HG03064 (cell line): Measurements from ENCODE around the gene RNF121.

ENCODE experiments used
- ATAC-seq: cut with Tn5 transposase; IDR thresholded peaks from one replicate; pipeline ENCODE4 v1.9.1; 2021; ENCODE audit warnings: low read depth; ENCODE audit not compliant: unreplicated experiment

The RNF121 gene

DNA sequence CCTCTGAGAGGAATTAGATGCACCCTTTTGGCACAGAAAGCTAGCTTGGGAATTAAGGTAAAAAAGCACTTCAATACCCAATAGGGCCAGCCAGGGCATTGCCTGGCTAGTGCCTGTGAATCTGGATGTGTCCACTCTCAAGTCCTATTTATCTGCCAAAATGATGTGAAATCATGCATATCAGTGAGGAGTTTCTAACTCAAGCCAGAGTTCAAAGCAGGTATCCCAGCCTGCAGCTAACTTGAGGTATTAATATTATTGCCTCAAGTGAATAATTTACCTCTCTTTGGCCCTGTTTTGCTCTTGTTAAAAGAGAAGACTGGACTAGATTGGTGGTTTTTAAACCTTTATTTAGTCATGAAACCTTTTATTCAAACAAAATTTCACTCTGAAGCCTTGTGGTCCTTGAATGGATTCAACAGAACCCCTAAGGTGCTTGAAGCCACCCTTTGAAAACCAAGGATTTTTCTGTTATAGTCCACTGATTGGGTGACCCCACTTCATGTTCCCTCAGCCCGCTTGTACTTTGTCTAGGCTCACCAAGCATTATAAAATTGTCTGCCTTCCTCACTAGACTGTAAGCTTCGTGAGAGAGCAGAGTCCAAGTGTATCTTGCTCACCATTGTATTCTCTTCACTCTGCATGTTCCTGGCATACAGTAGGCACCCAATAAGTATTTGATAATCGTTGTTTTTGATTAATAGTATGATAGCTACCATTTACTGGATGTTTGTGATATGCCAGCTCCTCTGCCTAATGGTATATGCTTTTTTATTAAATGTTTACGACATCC, 4.5 kb downstream of the RNF121 start:
- ATAC-seq: no peak

DNA sequence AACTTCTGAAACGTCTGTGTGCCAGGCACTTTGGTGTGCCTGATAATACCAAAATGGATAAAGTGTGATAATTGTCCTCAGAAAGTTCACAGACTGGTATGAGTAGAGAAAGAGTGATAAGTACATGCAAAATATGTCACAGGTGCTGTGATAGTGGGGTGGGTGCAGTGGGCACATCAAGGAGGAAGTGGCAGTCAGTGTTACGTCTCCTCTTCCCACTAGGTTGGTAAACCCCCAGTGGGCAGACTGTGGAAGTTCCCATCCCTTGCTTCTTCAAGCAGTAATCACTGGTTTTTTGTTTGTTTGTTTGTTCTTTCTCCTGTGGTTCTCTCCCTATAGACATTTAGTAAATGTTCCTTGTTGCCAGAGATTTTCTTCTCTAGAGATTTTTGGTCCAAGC, 5.4 kb downstream of the RNF121 start:
- no peak for ATAC-seq

DNA sequence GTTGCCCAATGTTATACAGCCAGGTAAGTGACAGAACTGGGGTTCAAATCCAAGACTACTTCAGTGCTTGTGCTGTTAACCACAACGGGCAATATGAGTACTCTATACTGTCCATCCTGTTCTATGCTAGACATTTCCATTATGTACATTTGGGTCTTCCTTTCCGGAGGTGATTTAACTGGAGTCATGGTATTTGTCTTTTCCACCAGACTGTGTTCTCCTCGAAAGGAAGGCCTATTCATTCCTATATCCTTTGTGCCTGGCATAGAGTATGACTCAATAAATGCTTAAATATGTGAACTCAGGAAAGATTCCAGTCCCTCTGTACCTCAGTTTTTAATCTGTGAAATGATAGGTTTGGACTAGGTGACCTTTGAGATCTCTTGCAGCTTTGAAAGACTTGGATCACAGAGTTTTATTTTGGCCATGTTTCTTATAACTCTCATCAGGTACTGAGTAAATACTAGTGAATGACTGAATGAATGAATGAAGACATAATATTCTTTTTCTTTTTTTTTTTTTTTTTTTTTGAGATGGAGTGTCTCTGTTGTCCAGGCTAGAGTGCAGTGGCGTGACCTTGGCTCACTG, 6.6 kb downstream of the RNF121 start:
- no peak for ATAC-seq

DNA sequence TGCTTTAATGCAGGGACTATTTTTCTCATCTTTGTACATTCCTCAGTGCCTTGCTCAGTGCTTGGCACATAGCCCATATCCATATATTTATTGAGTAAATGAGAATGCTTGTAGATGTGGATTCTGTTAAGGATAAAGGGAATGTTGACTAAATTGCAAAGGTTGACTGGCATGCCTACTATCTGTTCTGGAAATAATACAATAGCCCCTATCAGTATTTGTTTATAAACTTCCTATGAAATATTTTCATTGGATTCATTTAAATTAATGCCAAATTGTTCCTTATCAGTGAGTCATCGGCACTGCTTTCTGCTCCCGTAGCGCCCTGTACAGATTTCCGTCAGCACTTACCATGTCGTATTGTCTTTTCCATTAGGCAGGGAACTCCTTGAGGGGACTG, 8.0 kb downstream of the RNF121 start:
- ATAC-seq: no peak

DNA sequence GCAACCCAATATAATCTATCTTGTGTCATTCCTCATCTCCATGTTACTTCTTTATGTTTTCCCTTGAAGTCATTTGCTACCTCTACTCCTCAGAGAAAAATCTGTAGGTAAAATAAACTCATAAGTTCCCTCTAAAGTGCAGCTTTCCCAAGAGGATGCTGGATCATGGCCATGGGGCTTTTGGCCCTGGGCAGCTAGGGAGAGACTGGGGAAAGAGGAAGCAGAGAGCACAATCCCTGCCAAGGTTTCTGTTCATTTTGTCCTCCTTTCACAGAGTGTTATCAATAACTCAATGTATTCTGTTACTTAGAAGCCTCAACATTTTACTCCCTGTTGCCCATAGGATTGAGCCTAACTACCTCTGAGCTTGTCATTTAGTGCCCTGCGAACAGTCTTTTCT, 9.0 kb downstream of the RNF121 start:
- no peak for ATAC-seq

DNA sequence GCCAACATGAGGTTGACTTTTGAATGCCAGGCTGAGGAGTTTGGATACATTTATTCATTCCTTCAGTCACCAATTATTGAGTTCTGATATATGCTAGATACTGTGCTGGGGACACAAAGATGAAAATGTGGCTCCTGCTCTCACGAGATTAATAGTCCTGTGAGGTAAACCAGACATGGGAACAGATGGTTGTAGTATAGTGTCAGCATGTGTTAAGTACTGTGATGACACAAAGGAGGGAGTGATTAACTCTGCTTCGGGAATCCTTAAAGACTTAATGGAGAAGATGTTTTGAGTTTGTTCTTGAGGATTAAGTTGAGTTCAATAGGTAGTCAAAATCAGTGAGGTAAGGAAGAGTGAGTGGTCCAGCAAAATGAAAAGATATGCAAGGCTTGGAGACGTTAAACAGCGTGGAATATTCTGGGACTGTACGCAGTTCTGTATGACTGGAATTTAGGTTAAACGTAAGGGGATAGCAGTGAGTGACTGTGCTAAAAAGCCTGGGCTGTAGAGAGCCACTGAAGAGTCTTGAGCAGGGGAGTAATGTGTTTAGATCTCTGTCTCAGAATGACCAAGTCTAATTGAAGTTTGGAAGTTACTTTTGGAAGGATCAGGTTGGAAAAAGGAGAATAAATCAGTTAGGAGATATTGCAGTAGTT, 11.8 kb downstream of the RNF121 start:
- no peak for ATAC-seq

DNA sequence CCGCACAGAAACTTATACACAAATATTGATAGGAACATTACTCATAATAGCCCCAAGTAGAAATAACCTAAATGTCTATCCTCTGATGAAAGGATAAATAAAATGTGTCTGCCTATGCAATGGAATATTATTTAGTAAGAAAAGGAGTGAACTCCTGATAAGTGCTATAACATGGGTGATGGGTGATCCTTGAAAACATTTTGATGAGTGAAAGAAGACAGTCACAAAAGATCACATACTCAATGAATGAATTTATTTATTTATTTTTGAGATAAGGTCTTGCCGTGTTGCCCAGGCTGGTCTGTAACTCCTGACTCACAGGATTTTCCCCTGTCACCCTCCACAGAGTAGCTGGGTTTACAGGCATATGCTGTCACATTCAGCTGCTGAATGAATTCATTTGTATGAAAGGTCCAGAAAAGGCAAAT, 17.3 kb downstream of the RNF121 start:
- no peak for ATAC-seq

DNA sequence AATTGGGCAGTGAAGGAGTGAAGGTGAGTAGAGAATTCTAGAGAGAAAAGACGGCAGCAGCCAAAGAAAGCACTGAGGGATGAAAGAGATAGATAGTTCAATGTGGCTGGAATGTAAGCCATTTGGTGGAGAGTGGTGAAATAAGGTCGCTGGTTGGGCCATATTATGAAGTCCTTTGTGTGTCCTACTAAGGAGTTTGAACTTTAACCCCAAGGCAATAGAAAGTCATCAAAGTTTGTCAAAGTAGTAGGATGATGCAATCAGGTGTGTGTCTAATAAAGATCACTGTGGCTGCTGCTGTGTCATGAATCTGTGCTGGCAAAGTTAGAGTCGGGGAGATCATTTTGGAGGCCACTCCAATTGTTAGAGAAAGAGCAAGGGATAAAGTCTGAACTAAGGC, 18.7 kb downstream of the RNF121 start:
- ATAC-seq: no peak

DNA sequence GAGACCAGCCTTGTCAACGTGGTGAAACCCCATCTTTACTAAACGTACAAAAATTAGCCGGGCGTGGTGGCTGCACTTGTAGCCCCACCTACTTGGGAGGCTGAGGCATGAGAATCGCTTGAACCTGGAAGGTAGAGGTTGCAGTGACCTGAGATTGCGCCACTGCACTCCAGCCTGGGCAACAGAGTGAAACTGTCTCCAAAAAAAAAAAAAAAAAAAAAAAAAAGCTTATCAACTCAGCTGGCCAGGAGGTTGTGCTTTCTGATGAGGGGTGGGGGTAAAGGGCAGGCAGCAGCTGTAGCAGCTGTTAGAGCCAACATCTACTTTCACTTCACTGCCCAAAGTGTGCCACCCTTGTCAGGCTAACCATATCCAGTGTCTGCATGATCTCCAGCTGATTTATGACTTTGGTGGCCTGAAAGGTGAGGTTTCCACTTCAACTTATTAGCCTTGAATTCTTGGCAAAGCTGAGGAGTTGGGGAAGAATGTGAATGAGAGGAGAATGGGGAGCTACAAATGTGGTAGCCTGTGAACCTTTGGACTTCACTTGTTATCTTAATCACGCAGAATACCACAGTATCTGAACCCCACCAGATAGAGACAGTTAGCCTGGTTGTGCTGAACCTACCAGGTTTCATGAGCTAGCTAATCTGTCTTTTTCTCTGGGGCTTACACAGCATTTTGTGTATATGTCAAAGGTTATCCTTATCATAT, 19.6 kb downstream of the RNF121 start:
- ATAC-seq: no peak

DNA sequence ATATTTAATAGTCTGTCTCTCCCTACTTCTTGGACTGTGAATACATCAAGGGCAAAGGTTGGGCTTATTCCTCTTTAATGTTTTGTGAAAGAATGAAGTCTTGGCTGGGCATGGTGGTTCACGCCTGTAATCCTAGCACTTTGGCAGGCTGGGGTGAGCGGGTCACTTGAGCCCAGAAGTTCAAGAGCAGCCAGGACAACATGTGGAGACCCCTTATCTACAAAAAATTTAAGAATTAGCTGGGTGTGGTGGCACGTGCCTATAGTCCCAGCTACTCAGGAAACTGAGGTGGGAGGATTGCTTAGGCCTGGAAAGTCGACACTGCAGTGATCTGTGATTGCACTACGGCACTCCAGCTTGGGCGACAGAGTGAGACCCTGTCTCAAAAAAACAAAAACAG, 20.2 kb downstream of the RNF121 start:
- ATAC-seq: no peak

DNA sequence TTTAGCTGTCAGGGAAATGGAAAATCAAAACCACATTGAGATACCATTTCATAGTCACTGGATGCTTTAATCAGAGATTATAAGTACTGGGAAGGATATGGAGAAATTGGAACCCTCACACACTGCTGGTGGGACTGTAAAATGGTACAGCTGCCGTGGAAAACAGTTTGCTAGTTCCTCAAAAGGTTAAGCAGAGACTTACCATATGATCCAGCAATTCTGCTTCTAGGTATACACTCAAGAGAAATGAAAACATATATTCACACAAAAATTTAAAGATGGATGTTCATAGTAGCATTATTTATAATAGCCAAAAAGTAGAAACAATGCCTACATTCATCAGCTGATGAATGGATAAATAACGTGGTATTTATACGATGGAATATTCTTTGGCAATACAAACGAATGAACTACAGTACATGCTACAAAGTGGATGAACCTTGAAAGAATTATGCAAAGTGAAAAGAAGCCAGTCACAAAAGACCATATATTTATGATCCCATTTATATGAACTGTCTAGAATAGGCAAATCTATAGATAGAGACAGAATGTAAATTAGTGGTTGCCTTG, 23.0 kb downstream of the RNF121 start:
- ATAC-seq: no peak

DNA sequence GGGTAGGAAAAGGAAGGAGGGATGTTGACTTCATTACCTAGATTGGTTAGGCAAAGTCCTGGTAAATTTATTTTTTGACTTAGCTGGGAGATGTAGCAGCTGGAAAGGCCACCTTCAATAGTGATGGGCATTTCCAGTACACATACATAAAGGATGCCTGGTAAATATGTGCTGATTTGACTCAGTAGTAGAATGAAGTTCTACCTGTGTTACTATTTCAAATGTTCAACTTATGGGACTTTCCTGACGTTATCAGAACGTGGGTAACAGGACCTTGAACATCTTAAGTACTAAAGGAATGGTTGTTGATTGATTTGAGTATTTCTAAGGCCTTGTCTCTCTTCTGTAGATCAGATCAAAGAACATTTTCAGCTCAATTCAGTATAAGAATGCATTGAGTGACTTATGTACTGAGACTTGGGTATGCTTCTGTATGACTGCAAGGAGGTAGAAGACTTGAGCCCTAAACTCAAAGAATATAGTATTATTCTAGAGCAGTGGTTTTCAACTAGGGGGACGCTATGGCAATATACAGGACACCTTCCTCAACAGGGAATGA, 27.1 kb downstream of the RNF121 start:
- ATAC-seq: no peak

DNA sequence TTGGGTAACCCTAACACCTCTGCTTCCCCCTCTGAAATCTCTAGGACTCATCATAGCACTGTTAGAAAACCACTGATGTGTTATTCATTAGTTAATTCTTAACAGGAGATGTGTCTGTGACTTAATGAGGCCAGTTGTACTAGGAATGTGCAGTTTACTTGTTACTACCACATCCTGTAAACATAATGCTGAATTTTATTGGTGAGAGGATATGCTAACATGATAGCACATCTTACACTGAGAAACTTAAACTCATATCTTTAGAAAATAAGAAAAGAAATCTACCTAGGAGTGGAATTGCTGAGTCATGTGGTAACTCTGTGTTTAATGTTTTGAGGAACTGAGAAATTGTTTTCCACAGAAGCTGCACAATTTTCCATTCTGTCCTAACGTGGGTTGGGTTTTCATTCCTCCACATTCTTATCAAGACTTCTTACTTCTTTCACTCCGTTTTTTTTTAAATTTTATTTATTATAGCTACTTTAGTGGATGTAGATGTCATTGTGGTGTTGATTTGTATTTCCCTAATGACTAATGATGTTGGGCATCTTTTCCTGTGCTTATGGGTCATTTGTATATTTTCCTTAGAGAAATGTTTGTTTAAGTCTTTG, 33.7 kb downstream of the RNF121 start:
- ATAC-seq: no peak

DNA sequence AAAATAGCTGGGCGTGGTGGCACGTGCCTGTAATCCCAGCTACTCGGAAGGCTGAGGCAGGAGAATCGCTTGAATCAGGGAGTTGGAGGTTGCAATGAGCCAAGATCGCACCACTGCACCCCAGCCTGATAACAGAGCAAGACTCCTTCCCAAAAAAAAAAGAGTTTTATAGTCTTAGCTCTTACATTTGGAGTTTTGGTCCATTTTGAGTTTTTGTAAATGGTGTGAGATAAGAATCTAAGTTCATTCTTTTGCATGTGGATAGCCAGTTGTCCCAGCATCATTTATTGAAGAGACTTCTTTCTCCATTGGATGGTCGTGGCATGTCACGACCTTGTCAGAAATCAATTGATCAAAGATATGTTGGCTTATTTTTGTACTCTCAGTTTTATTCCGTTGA, 34.6 kb downstream of the RNF121 start:
- no peak for ATAC-seq

DNA sequence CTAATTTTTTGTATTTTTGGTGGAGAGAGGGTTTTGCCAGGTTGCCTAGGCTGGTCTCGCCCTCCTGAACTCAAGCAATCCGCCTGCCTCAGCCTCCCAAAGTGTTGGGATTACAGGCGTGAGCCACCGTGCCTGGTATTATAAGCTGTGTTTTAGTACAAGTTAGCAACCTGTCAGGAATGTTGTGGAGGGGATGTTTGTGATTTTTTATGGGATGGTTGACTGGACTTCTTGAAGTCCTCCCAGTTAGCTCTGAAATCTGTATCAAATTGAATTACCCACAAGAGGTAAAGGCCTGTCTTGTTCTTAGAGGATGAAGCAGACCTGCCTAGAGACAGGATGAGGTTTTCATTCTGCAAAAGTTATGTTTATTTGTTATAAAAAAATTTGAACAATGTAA, 35.8 kb downstream of the RNF121 start:
- ATAC-seq: no peak

DNA sequence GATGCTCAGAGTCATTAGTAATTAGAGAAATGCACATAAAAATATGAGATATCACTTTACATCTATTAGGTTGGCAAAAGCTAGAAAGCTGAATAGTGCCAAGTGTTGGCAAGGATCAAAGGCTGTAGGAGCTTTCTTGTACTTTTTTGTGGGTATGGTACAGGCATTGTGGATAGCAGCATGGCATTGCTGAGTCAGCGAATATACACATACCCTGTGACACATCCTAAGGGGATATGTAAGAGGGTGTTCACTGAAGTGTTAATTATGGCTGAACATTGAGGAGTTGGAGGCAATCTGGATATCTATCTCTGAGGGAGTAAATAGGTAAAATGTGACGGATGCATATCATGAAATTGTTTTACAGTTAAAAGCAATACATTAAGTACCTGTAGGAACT, 42.8 kb downstream of the RNF121 start:
- no peak for ATAC-seq

DNA sequence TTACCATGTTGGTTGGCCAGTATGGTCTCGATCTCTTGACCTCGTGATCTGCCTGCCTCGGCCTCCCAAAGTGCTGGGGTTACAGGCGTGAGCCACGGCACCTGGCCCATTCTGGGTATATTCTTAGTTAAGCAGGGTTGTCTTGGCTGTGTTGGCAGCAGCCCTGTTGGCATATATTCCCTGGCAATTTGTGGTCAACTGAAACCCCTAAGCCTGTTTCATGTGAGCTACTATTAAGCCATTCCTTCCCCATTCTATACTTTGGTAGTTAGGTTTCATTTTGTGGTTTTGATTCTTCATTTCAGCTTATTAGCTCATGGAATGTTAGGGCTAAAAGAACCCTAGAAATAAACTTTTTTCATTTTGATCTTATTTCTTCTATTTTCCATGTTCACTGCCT, 47.7 kb downstream of the RNF121 start:
- ATAC-seq: no peak

DNA sequence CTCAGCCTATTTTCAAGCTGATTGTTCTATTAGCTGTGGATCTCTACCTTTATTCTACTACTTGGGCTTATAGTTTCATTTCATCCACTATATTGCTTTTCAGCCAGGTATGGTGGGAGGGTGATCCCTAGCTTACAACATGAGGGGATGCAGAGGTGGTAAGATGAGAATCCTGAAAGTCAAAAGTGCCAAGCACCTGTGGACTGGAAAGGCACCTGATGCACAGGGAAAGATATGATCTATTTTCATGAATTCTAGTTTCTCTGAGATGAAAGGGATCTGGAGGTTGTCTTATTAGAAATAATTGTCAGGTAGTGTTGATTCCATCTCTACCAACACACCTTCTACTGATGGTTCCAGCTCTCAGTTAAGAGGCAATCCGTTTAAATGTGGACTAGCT, 48.2 kb downstream of the RNF121 start:
- no peak for ATAC-seq

DNA sequence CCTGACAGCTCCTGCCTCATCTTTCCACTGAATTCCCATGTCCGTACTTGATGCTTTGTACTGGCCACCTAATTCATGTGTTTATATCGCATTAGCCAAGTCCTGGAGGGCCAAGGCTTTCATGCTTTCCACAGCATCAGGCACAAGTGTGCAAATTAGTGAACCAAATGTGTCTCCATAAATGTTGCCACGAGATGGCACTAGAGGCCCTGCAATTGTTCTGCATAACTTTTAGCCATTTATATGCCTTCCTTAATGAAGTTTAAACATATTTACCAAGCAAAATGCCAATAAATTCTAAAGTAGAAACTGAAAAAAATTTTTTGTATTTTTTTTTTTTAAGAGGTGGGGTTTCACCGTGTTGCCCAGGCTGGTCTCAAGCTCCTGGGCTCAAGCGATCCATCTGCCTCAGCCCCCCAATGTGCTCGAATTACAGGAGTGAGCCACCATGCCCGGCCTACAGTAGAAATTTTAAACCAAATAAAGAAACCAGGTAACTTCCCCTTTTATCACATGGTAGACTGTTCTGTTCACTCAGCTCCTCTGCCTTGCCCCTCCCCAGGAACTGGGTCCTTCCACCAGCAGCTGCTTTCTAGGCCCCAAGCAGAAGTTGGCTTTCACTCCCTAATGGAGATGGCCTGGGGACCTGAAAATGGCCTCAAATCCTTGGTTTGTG, 49.0 kb downstream of the RNF121 start:
- no peak for ATAC-seq

DNA sequence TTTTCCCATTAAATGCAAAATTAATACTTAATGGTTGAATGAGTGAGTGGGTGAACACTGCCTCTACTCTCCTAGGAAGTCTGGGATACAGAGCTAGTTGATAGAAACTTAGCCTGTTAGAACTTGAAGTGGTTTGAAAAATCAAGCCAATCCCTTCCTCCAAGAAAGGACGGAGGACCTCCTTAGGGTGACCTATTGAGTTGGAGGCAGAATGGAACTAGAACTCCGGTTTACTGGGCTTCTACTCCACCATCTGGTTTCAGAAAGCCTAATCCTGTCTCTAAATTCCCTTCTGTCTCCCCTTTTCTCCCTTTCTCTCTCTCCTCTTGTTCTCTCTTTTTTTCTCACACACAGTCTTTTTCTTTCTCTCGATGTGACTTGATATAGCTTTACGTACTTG, 50.2 kb downstream of the RNF121 start:
- no peak for ATAC-seq
